ENCODE measurements around the gene HMX2.

HMX2 gene

GRCh38 chr10:123148414-123149161, 652 bp downstream of the HMX2 start:
- no peak overlapping the region for H3K9ac ChIP-seq
- H3K9me3 ChIP-seq (ENCODE audit: control insufficient read depth, low read length) = no peaks in the 10 kb centered on the region
- no peak overlapping the region for H3K4me2 ChIP-seq (ENCODE audit: low read length)
- peaks cover 18% of the 10 kb centered on the region for H3K27me3 ChIP-seq (ENCODE audit: control insufficient read depth, insufficient read depth, low read length)
- H3K36me3 ChIP-seq (ENCODE audit: control insufficient read depth, insufficient read depth, low read length) = no peaks in the 10 kb centered on the region
- H3K27ac ChIP-seq = no peak overlapping the region
- H3K79me2 ChIP-seq = no peaks in the 10 kb centered on the region
- H3K4me3 ChIP-seq (ENCODE audit: low read depth, low read length) = no peak overlapping the region
- no peak overlapping the region for H2AFZ ChIP-seq
- peaks cover under 1% of the 10 kb centered on the region for H3K4me1 ChIP-seq
- TF ChIP-seq CTCF (IDR thresholded peaks at IDR 0.05) = no peak

- no peak overlapping the region for H3K4me3 ChIP-seq (ENCODE audit: low read depth, low read length)
- peaks cover 4% of the 10 kb centered on the region for H3K4me1 ChIP-seq
These were observed 1.2 kb downstream of the HMX2 start for GRCh38 chr10:123149162-123149567.

GRCh38 chr10:123149568-123150270, 1.8 kb downstream of the HMX2 start:
- Histone ChIP-seq H3K4me3 (ENCODE audit: low read depth, low read length) (peak overlapping the region; percentile 32), H3K27me3 (ENCODE audit: control insufficient read depth, insufficient read depth, low read length) (peaks cover 18% of the 10 kb centered on the region), H3K4me1 (peaks cover 4% of the 10 kb centered on the region), H3K9me3 (ENCODE audit: control insufficient read depth, low read length) (no peaks in the 10 kb centered on the region), H3K36me3 (ENCODE audit: control insufficient read depth, insufficient read depth, low read length) (no peaks in the 10 kb centered on the region), H3K4me2 (ENCODE audit: low read length) (peak overlapping the region; percentile 71), H3K79me2 (no peaks in the 10 kb centered on the region), H3K9ac (no peak overlapping the region), H3K27ac (no peak overlapping the region), H2AFZ (no peak overlapping the region)
- TF ChIP-seq CTCF (IDR thresholded peaks at IDR 0.05) = no peak

More at GRCh38 chr10:123149162-123149567, 1.2 kb downstream of the HMX2 start:
- H3K36me3 ChIP-seq (ENCODE audit: control insufficient read depth, insufficient read depth, low read length) = no peaks in the 10 kb centered on the region
- no peaks in the 10 kb centered on the region for H3K9me3 ChIP-seq (ENCODE audit: control insufficient read depth, low read length)
- H3K79me2 ChIP-seq = no peaks in the 10 kb centered on the region
- no peak overlapping the region for H2AFZ ChIP-seq
- no peak overlapping the region for H3K27ac ChIP-seq
- H3K4me2 ChIP-seq (ENCODE audit: low read length) = peak overlapping the region; percentile 71
- no peak overlapping the region for H3K9ac ChIP-seq
- peaks cover 18% of the 10 kb centered on the region for H3K27me3 ChIP-seq (ENCODE audit: control insufficient read depth, insufficient read depth, low read length)
- no peak for TF ChIP-seq CTCF (IDR thresholded peaks at IDR 0.05)

GRCh38 chr10:123150271-123150985, 2.5 kb downstream of the HMX2 start:
- H3K36me3 ChIP-seq (ENCODE audit: control insufficient read depth, insufficient read depth, low read length) = no peaks in the 10 kb centered on the region
- no peak overlapping the region for H3K27ac ChIP-seq
- H3K9me3 ChIP-seq (ENCODE audit: control insufficient read depth, low read length) = no peaks in the 10 kb centered on the region
- H2AFZ ChIP-seq = no peak overlapping the region
- H3K4me3 ChIP-seq (ENCODE audit: low read depth, low read length) = no peak overlapping the region
- H3K27me3 ChIP-seq (ENCODE audit: control insufficient read depth, insufficient read depth, low read length) = peaks cover 18% of the 10 kb centered on the region
- no peaks in the 10 kb centered on the region for H3K79me2 ChIP-seq
- peak overlapping the region; percentile 71 for H3K4me2 ChIP-seq (ENCODE audit: low read length)
- no peak overlapping the region for H3K9ac ChIP-seq
- H3K4me1 ChIP-seq = peaks cover 4% of the 10 kb centered on the region
- no peak for TF ChIP-seq CTCF (IDR thresholded peaks at IDR 0.05)

Measured in parathyroid adenoma (tissue), 2 donors.